ENCODE results near the gene UBALD2. TPM values are rescaled to one million over a fixed set of nuclear protein-coding genes. Genes with fewer than 3 reads are reported as not detected.

The UBALD2 gene
- total and polyA plus RNA-seq, 2 of the 13 experiments (the other 11 are each of a cell fraction or from before 2014, with no cell fraction given): 3.3 to 89.7 TPM

DNA sequence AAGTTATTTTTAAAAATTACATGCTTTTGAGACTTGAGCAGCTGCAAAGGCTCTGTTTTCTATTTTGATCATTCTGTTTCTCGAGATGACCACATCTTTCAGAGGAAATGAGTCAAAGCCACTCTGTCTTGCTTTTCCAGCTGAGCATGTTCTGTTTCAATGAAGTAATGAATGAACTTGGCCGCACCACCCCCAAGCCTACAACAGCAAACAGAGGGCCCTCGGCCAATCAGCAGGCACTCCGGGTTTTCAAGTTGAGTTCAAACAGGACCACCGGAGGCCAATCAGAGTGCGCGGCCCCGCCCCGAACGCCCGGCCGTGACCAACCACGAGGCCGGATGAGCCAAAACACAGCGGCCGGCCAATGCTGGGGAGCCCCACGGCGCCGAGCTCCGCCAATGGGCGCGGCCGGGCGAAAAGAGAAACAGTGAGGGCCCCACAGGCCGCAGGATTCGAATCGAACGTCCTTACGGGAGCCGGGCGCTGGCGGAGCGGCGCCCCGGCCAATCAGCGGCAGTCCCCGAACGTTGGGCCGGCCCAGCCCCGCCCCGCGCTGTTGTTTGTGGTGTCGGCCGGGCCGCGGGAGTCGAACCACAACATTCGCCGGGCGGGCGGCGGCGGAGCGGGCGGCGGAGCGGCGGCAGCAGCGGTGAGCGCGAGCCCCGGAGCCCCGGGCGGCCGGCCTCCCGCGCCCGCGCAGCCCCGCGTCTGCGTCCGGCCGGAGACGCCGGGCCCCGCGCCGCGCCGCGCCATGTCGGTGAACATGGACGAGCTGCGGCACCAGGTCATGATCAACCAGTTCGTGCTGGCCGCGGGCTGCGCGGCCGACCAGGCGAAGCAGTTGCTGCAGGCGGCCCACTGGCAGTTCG, at the start of gene UBALD2 (continued):
- TF ChIP-seq ZNF556 (CRISPR knock-in tag; IDR thresholded peaks at IDR 0.05; ENCODE audit: borderline replicate concordance) (no peak), ZNF766 (CRISPR knock-in tag; IDR thresholded peaks at IDR 0.05; ENCODE audit: borderline replicate concordance) (0 out of 2 replicates have a peak, but pooled peaks have one; percentile 33), NCOR1 (IDR thresholded peaks at IDR 0.05; ENCODE audit: borderline replicate concordance, low read length) (peak; percentile 65; the same call in 1 of the 2 replicates), SP2 (CRISPR knock-in tag; IDR thresholded peaks at IDR 0.05) (peak; percentile 93), MED13 (CRISPR knock-in tag; IDR thresholded peaks at IDR 0.05) (no peak), RFXANK (CRISPR knock-in tag; IDR thresholded peaks at IDR 0.05) (peak; percentile 86; the same call in 1 of the 2 replicates), ZNF382 (CRISPR knock-in tag; IDR thresholded peaks at IDR 0.05; ENCODE audit: borderline replicate concordance) (no peak), RARA (CRISPR knock-in tag; IDR thresholded peaks at IDR 0.05) (peak; percentile 42; the same call in 1 of the 2 replicates), IKZF4 (CRISPR knock-in tag; IDR thresholded peaks at IDR 0.05; ENCODE audit: borderline replicate concordance, low read depth, not compliant biosample characterization) (no peak), KAT8 (CRISPR knock-in tag; IDR thresholded peaks at IDR 0.05) (peak; percentile 69), ZNF780A (CRISPR knock-in tag; IDR thresholded peaks at IDR 0.05) (no peak), GABPA (IDR thresholded peaks at IDR 0.05; ENCODE audit: low read depth, low read length) (no peak), GABPA (CRISPR knock-in tag; IDR thresholded peaks at IDR 0.05; ENCODE audit: low read depth) (no peak), EP300 (IDR thresholded peaks at IDR 0.05; ENCODE audit: low read depth in 2 of 2, low read length in 2 of 2) (0 out of 4 replicates have a peak, but pooled peaks have one; percentile 15 to 21), EP300 (CRISPR knock-in tag; IDR thresholded peaks at IDR 0.05; ENCODE audit: borderline replicate concordance) (no peak)
- TF ChIP-seq, protein P1, sequence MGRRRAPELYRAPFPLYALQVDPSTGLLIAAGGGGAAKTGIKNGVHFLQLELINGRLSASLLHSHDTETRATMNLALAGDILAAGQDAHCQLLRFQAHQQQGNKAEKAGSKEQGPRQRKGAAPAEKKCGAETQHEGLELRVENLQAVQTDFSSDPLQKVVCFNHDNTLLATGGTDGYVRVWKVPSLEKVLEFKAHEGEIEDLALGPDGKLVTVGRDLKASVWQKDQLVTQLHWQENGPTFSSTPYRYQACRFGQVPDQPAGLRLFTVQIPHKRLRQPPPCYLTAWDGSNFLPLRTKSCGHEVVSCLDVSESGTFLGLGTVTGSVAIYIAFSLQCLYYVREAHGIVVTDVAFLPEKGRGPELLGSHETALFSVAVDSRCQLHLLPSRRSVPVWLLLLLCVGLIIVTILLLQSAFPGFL (CRISPR knock-in tag; IDR thresholded peaks at IDR 0.05): no peak
- TF ChIP-seq, protein P2, sequence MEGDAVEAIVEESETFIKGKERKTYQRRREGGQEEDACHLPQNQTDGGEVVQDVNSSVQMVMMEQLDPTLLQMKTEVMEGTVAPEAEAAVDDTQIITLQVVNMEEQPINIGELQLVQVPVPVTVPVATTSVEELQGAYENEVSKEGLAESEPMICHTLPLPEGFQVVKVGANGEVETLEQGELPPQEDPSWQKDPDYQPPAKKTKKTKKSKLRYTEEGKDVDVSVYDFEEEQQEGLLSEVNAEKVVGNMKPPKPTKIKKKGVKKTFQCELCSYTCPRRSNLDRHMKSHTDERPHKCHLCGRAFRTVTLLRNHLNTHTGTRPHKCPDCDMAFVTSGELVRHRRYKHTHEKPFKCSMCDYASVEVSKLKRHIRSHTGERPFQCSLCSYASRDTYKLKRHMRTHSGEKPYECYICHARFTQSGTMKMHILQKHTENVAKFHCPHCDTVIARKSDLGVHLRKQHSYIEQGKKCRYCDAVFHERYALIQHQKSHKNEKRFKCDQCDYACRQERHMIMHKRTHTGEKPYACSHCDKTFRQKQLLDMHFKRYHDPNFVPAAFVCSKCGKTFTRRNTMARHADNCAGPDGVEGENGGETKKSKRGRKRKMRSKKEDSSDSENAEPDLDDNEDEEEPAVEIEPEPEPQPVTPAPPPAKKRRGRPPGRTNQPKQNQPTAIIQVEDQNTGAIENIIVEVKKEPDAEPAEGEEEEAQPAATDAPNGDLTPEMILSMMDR (CRISPR knock-in tag; IDR thresholded peaks at IDR 0.05): no peak
- TF ChIP-seq, protein P3, sequence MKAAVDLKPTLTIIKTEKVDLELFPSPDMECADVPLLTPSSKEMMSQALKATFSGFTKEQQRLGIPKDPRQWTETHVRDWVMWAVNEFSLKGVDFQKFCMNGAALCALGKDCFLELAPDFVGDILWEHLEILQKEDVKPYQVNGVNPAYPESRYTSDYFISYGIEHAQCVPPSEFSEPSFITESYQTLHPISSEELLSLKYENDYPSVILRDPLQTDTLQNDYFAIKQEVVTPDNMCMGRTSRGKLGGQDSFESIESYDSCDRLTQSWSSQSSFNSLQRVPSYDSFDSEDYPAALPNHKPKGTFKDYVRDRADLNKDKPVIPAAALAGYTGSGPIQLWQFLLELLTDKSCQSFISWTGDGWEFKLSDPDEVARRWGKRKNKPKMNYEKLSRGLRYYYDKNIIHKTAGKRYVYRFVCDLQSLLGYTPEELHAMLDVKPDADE (CRISPR knock-in tag; IDR thresholded peaks at IDR 0.05): no peak
- TF ChIP-seq, protein P4, sequence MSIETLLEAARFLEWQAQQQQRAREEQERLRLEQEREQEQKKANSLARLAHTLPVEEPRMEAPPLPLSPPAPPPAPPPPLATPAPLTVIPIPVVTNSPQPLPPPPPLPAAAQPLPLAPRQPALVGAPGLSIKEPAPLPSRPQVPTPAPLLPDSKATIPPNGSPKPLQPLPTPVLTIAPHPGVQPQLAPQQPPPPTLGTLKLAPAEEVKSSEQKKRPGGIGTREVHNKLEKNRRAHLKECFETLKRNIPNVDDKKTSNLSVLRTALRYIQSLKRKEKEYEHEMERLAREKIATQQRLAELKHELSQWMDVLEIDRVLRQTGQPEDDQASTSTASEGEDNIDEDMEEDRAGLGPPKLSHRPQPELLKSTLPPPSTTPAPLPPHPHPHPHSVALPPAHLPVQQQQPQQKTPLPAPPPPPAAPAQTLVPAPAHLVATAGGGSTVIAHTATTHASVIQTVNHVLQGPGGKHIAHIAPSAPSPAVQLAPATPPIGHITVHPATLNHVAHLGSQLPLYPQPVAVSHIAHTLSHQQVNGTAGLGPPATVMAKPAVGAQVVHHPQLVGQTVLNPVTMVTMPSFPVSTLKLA (IDR thresholded peaks at IDR 0.05): peak; percentile 66; the same call in 1 of the 2 replicates
- TF ChIP-seq, protein P5, sequence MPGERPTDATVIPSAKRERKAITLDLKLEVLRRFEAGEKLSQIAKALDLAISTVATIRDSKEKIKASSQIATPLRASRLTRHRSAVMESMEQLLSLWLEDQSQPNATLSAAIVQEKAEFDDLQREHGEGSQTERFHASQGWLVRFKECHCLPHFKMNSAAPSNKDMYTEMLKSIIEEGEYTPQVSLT (CRISPR knock-in tag; IDR thresholded peaks at IDR 0.05; ENCODE audit: borderline replicate concordance, low read depth): no peak
- TF ChIP-seq, protein P6, sequence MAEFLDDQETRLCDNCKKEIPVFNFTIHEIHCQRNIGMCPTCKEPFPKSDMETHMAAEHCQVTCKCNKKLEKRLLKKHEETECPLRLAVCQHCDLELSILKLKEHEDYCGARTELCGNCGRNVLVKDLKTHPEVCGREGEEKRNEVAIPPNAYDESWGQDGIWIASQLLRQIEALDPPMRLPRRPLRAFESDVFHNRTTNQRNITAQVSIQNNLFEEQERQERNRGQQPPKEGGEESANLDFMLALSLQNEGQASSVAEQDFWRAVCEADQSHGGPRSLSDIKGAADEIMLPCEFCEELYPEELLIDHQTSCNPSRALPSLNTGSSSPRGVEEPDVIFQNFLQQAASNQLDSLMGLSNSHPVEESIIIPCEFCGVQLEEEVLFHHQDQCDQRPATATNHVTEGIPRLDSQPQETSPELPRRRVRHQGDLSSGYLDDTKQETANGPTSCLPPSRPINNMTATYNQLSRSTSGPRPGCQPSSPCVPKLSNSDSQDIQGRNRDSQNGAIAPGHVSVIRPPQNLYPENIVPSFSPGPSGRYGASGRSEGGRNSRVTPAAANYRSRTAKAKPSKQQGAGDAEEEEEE (CRISPR knock-in tag; IDR thresholded peaks at IDR 0.05; ENCODE audit: borderline replicate concordance): no peak

All from HepG2 (cell line).